Activated T-cell treated with anti-CD3 and anti-CD28 coated beads for 4 hours (primary cell): ENCODE data around the gene TIGD4.
A peak's percentile ranks its signal among the peaks of the same experiment; 100 is the strongest.

ENCODE experiments used
- DNase-seq: peaks from one replicate; pipeline ENCODE4 v3.0.0-alpha.2; 2020

Gene TIGD4

DNA sequence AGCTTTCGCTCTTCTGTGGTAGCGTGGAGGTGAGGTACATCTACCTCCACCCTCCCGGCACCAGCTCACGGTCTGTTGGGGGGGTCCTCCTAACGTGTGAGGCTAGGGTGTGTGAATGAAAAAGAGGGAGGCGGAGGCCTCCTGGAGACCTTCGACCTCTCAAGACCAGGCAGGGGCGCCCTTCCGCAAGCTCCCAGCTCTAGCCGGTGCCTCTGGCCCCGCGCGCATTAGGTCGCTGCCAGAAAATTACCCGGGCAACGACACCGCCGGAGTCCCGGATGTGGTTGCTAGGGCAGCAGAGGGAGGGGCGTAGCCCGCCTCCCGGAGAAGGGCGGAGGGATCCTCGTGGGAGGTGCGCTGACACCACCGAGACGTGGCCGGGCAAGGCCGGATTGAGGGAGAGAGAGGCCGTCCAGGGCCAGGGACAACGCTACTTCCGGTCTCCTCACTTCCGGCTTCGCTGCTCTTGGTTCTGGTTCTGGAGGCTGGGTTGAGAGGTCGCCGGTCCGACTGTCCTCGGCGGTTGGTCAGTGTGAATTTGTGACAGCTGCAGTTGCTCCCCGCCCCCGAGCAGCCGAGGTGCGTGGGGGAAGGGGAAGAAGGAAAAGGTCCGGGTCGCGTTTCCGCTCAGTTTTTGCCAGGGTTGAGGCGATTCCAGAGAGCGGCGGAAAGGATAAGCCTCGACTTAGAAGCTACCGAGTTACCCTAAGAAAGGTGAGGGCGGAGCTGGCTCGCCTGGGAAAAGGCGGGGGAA lies at the start of gene TIGD4, which contains the start of gene ARFIP1:
Gene TIGD4 (minus strand): TSS at position 218 of the 754 bp plus-strand sequence. CDS start 8,726 bp downstream, outside the sequence.
Gene ARFIP1 (plus strand): TSS at position 442 of the 754 bp plus-strand sequence. CDS start 49,680 bp downstream, outside the sequence.
- DNase-seq: peak; percentile 92

DNA sequence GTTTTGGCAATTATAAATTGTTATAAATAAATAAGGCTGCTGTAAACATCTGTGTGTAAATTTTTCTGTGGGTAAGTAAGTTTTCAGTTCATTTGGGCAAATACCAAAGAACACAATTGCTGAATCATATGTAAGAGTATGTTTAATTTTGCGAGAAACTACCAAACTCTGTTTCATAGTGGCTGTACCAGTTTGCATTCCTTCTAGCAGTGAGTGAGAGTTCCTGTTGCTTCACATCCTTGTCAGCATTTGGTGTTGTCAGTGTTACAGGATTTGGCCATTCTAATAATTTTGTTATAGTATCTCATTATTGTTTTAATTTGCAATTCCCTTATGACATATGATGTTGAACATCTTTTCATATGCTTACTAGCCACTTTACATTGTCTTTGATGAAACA lies 48.6 kb upstream of the TIGD4 start:
- DNase-seq: no peak

DNA sequence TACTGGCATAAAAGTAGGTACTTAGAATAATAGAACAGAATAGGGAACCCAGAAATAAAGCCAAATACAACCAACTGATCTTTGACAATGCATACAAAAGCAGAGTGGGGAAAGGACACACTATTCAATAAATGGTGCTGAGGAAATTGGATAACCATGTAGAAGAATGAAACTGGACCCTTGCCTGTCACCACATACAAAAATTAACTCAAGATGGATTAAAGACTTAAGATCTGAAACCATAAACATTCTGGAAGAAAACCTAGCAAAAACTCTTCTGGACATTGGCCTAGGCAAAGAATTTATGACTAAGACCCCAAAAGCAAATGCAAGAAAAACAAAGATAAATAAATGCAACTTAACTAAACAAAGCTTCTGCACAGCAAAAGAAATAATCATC lies 45.8 kb upstream of the TIGD4 start:
- DNase-seq: no peak

DNA sequence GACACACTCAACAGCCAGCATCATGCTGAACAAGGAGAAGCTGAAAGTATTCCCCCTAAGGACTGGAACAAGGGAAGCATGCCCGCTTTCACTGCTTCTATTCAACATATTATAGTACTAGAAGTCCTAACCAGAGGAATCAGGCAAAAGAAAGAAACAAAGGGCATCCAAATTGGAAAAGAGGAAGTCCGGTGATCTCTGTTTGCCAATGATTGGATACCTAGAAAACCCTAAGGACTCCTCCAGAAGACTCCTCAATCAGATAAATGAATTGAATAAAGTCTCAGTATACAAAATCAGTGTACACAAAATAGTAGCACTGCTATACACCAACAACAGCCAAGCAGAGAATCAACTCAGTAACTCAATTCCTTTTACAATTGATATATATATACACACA lies 45.0 kb upstream of the TIGD4 start:
- DNase-seq: no peak

DNA sequence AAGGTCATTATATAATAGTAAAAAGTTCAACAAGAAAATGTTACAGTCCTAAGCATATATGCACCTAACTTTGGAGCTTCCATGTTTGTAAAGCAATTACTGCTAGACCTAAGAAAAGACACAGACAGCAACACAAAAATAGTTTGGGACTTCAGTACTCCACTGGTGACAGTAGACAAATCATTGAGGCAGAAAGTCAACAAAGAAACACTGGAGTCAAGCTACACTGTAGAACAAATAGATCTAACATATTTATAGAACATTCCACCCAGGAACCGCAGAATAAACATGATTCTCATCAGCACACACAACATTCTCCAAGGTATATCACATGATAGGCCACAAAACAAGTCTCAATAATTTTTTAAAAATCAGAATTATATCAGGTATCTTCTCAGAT lies 42.8 kb upstream of the TIGD4 start:
- DNase-seq: no peak

DNA sequence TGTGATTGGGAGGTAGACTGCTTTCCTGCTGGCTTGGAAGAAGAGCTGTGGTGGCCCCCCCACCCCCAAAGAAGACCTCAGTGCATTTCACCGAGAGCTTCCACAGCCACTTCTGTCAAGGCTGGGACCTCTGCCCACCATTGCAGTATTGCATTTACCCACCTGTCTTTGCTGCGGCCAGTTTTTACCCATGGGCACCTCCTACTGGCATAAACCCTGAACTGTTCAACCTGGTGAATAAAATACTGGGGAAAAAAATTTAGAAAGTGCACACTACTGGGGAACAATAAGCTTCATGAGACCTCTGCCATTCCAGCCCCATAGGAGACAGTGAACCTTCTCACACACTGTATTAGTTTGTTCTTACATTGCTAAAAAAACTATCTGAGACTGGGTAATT lies 40.5 kb upstream of the TIGD4 start:
- no peak for DNase-seq

DNA sequence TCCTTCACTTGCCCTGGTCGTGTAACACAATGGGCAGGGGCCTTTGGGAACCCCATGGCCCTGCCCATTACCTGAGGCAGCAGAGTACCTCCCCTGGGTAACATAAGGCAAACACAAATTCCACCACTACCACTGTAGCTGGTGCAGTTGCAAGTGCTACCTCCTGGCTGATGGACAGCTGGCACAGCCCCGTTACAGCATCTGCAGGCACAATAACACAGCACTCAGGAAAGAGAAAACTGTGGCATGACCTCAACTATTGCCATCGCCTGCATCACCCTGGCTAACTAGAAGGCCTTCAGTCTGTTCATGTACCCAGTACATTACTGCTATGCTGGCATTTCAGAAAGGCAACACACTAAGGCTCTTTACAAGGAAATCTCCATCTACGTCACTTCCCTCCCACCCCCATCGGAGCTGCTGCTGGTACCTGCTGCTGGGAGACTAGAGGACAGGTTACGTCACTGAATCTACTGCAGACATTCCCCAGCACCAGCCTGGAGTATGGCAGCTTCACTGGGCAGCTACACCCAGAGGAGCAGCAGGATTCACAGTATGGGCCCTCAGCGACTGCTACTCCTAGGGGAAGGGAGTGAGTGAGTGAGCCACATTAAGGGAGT lies 39.6 kb upstream of the TIGD4 start:
- no peak for DNase-seq

DNA sequence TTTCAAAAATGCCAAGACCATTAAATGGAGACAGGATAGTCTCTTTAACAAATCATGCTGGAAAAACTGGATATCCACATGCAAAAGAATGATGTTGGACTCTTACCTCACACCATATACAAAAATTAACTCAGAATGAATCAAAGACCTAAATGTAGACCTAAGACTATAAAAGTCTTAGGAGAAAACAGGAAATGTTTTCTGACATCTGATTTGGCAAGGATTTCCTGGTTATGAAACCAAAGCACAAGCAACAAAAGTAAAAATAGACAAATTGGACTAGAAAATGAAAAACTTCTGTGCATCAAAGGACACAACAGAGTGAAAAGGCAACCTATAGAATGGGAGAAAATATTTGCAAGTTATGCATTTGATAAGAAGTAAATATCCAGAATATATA lies 37.8 kb upstream of the TIGD4 start:
- DNase-seq: no peak

GRCh38 chr4:152815078-152815477 lies 35.5 kb upstream of the TIGD4 start:
- no peak for DNase-seq

DNA sequence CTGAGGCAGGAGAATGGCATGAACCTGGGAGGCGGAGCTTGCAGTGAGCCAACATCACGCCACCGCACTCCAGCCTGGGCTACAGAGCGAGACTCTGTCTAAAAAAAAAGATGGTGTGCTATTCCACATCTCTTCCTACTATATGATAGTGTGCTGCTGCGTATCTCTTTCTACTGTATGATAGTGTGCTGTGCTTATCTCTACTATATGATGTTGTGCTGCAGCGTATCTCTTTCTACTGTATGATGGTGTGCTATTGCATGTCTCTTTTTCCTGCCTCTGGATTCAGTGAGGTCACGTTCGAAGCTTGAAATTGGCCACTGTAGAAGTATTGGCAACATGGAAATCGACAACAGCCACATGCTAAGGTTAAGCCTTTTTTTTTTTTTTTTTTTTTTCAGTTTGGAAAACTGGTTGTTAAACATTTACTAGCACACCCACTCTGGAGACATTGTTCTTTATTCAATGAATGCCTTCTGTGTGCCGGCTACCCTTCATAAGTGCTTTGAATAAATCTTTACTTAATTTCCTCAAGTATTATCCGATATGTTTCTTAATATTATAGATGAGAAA lies 31.3 kb upstream of the TIGD4 start:
- DNase-seq: no peak

DNA sequence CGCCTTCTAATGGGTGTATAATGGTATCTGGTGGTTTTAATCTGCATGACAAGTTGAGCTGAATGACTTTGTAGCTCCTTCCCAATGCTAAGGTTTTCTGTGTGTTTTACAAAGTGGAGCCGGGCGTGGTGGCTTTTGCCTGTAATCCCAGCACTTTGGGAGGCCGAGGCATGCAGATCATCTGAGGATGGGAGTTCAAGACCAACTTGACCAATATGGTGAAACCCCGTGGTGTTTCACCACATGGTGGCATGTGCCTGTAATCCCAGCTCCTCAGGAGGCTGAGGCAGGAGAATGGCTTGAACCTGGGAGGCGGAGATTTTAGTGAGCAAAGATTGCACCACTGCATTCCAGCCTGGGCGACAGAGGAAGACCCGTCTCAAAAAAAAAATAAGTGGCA lies 29.1 kb upstream of the TIGD4 start:
- no peak for DNase-seq

DNA sequence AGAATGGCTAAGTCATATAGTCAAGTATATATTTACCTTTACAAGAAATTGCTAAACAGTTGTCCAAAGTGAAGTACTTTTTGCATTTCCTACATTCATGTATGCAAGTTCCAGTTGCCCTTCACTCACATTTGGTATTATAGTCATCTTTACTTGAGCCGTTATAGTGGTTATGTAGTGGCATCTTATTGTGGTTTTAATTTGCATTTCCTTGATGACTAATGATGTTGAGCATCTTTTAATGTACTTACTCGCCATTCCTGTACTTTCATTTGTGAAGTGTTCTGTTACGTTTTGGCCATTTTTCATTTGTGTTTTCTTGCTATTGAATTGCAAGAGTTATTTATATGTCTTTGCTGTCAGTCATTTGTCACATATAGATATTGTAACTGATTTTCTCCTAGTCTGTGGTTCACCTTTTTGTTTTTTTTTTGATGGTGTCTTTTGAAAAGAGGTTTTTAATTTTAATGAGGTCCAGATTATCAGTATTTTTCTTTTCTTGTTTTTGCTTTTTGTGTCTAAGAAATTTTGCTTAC lies 27.8 kb upstream of the TIGD4 start:
- DNase-seq: no peak

- DNase-seq: no peak
Observed at GRCh38 chr4:152806501-152807125, 27.1 kb upstream of the TIGD4 start.

- no peak for DNase-seq
Observed at GRCh38 chr4:152805818-152806217, 26.3 kb upstream of the TIGD4 start.

GRCh38 chr4:152805071-152805650 lies 25.6 kb upstream of the TIGD4 start:
- no peak for DNase-seq

DNA sequence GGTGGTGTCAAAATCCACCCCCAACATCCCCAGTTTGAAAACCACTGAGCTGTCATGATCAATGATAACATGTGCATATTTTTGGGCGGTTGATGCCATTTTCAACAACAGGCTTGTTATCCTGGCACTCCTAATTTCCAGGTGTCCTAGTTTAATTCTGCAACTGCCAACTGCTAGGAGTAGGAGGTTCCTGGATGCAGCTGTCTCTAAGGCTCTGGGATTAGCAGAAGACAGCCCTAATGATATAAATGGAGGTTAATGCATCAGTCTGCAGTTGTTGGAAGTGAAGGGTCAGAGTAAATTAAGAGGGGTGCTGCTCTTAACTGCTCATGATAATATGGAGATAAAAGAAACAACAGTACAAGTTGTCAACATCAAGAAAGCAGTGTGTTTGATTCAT lies 24.0 kb upstream of the TIGD4 start:
- DNase-seq: no peak

DNA sequence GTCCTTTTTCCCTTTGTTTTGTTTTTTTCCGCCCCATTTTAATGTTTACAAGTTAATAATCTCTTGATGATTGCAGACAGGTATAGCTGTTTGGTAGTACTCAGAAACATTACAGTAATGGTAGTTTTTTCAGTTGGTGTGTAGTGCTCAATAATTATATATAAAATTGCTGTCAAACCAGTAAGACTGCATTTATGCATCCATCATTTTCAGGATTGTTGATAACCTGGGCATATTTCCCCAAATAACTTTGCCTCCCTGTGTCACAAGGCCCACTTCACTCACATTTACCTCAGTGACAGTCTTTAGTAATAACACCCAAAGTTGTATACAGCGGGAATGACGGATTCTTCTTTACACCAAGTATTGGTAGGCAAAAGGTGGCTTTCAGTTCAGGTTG lies 16.4 kb upstream of the TIGD4 start:
- no peak for DNase-seq

- DNase-seq: no peak
Observed at GRCh38 chr4:152786627-152787026, 7.1 kb upstream of the TIGD4 start.

GRCh38 chr4:152785639-152786615 lies 6.4 kb upstream of the TIGD4 start:
- DNase-seq: no peak

DNA sequence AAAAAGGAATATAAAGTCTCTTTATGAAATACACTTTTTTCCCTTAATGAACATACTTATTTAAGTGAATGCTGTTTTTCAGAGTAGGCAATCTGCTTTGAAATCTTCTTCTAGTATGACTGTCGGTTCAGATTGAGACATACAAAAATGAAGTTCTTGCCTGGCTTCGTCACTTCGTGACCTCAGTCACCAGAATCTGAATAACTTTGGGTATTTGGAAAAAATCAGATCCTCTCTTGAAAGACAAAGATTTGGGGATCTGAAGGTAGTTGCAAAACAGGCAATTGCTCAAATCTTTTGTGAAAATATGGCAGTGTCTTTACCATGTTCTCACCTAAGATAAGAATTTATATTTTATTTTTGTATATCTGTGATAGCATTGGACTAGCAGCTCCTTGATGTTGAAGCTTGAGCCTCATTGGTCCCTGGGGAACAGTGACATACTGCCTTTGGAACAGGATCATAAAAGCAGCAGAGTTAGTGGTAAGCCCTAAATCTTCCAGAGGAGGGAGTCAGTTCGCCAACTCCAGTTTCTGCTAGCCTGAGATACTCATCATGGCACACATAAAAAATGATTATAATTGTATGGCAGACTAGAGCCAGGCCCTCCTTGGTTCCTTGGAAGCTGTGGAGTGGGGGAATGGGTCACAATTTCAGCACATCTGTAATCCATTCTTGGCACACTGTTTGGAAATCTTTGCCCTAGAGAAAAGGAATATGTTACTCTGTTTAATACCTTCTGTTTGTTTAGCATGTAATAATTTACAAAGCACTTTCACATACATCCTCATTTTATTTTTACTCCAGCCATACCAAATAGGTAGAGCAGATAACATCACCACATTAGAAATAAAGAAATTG lies 5.2 kb upstream of the TIGD4 start:
- DNase-seq: no peak

DNA sequence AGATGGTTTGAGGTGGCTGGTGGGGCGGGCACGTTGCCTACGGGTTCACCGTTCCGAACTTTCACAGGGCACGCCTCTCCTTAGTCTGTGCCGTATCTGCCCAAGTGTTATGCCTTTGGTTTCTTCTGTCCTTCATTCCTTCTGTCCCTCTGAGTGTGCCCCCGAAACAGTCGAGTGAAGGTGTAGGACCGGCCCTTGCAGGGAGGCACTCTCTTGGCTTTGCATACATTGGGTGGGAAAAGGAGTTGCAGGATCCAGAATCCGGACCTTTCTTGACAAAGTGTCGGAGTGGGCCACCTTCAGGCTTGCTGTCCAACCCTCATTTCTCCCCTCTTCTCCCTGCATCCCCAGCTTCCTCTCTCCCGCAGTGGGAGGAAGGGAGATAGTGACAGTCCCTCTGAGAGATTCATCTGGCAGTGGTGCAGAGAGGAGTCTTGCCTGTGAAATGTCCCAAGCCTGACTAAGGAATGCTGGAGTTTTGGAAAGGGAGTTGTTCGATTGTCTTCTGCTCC lies 793 bp upstream of the TIGD4 start:
- no peak for DNase-seq
